D721Med (cell line): ENCODE data around the gene KCNAB2.
"Not testable (repeated sequence)": the region's sequence is repeated elsewhere in the genome, so short reads cannot be mapped to it uniquely, and the experiment has no call there.

Experiments
- DNase-seq: peaks from one replicate; pipeline ENCODE4 v3.0.0; 2011; ENCODE audit warnings: low spot score; ENCODE audit not compliant: insufficient read length
- FAIRE-seq: peaks from 2 replicates; lab custom pipeline; 2011; peaks lifted over from hg19 to GRCh38; lab: Jason Lieb, UNC
- TF ChIP-seq, protein P1 (sequence below): IDR thresholded peaks from 2 replicates; pipeline ENCODE4 v1.5.1; 2012; ENCODE audit warnings: mild to moderate bottlenecking, control low read depth; ENCODE audit not compliant: insufficient read depth; ENCODE audit errors: missing control alignments

Gene KCNAB2

DNA sequence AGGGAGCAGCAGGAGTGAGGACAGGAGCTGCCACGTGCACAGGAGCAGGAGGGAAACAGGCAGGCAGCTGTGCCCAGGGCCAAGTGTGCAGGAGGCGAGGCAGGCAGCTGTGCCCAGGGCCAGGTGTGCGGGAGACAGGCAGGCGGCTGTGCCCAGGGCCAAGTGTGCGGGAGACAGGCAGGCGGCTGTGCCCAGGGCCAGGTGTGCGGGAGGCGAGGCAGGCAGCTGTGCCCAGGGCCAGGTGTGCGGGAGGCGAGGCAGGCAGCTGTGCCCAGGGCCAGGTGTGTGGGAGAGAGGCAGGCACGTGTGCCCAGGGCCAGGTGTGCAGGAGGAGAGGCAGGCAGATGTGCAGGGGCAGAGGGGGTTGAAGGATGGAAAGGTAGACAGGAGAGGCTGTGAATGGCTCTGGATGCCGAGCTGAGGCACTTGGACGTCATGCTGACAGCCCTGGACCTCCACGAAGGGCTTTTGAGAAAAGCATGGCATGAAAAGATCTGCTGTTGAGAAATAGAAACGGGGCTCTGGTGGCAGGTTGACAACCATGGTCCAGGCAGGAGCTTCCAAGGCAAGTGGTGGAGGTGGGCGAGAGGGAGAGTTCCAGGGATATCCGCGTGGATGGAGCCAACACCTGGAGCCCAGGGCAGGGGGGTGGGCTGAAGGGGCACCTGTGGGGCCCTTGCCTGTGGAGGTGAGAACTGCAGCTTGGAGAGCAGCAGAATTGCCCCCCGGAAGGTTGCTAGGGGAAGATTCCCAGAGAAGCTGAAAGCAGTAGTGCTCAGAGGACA is 34.3 kb upstream of the KCNAB2 start:
- FAIRE-seq = no peak
- TF ChIP-seq, protein P1, sequence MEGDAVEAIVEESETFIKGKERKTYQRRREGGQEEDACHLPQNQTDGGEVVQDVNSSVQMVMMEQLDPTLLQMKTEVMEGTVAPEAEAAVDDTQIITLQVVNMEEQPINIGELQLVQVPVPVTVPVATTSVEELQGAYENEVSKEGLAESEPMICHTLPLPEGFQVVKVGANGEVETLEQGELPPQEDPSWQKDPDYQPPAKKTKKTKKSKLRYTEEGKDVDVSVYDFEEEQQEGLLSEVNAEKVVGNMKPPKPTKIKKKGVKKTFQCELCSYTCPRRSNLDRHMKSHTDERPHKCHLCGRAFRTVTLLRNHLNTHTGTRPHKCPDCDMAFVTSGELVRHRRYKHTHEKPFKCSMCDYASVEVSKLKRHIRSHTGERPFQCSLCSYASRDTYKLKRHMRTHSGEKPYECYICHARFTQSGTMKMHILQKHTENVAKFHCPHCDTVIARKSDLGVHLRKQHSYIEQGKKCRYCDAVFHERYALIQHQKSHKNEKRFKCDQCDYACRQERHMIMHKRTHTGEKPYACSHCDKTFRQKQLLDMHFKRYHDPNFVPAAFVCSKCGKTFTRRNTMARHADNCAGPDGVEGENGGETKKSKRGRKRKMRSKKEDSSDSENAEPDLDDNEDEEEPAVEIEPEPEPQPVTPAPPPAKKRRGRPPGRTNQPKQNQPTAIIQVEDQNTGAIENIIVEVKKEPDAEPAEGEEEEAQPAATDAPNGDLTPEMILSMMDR = no peak
- no peak for DNase-seq

DNA sequence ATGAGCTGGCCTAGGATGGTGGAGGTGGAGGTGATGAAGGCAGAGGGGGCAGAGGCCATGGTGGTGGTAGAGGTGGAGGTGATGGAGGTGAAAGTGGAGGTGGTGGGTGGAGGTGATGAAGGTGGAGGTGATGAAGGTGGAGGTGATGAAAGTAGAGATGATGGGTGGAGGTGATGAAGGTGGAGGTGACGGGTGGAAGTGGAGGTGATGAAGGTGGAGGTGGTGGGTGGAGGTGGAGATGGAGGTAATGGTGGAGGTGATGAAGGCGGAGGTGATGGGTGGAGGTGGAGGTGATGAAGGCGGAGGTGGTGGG is 33.8 kb upstream of the KCNAB2 start:
- DNase-seq (no peak), FAIRE-seq (no peak)
- TF ChIP-seq, protein P1 = no peak

DNA sequence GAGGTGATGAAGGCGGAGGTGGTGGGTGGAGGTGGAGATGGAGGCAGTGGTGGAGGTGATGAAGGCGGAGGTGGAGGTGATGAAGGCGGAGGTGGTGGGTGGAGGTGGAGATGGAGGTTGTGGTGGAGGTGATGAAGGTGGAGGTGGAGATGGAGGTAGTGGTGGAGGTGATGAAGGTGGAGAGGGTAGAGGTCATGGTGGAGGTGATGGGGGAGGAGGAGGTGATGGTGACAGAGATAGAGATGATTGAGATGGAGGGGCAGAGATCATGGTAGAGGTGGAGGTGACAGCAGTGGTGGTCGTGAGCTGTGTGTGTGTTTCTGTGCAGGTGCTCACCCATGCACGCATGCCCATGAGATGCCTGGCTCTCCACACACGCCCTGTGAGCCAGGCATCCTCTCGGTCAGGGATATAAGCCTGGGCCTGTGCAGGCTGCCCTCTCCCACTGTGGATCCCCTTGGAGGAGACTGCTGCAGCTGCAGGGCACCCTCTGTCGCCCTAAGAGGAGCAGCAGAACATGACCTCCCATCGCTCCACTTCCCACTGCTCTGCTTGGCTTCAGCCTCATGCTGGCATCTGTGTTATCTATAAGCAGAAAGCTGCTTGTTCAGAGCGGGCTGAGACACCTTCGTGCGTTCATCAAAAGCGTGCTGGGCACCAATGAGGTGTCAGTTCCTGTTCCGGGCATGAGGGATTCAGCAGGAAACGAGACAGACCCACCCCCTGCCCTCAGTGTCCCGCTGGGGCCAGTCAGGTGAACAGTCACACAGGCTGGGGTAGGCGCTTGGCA is 33.0 kb upstream of the KCNAB2 start:
- no peak for DNase-seq
- no peak for FAIRE-seq
- TF ChIP-seq, protein P1 = no peak

DNA sequence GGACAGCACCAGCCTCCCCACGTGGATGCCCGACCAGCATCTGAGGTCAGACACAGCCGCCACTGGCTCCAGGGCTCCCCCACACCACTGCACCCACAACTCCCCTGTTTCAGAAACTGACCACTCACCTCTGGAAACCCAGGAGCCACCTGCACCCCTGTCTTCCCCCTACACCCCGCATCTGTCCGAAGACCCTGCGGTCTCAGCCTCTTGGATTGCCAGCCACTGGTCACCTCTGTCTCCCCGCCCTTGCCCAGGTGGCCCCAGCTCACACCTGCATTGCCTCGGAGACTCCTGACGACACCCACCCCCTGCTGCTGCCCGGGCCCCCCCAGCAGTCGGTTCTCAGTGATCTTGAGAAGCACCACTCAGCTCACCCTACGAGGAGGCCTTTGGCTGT is 32.2 kb upstream of the KCNAB2 start:
- TF ChIP-seq, protein P1 = no peak
- FAIRE-seq = no peak
- no peak for DNase-seq

DNA sequence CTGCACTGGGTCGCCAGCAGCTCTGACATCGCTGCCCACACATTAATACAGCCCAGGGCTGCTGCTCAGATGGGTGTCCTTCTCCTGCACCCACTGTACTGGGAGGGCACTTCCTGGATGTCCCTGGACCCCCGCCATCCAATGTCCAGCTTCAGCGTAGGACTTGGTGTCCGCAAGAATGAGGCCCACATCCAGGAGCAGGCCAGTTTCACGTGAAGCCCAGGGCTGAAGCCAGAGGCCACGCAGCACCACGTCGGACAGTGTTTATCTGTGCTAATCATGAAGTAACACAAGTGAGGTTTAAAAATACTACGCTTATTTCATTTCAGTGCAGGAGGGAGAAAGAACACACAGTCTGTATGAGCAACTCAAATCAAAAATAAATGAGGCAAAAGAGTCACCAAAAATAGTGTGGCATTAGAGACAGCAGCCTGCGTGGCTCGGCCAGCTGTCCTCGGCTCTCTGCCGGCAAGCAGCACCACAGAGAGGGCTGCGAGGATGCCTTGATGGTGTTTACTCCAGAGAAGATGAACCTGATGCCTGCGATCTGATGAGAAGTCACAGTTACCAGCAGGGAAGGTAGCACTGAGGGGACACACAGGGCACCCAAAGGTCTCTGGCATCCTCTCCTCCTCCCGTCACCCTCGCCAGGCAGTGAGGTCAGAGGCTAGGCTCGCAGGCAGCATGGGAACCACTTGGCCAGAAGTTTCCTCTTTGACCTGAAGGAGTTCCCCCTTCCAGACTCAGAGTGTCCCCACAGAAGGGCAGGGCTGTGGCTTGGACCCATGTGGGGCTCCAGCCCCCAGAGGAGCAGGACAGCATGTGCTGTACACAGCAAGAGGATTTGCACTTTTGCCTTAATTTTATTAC is 31.3 kb upstream of the KCNAB2 start:
- TF ChIP-seq, protein P1 = no peak
- no peak for FAIRE-seq
- DNase-seq = no peak

DNA sequence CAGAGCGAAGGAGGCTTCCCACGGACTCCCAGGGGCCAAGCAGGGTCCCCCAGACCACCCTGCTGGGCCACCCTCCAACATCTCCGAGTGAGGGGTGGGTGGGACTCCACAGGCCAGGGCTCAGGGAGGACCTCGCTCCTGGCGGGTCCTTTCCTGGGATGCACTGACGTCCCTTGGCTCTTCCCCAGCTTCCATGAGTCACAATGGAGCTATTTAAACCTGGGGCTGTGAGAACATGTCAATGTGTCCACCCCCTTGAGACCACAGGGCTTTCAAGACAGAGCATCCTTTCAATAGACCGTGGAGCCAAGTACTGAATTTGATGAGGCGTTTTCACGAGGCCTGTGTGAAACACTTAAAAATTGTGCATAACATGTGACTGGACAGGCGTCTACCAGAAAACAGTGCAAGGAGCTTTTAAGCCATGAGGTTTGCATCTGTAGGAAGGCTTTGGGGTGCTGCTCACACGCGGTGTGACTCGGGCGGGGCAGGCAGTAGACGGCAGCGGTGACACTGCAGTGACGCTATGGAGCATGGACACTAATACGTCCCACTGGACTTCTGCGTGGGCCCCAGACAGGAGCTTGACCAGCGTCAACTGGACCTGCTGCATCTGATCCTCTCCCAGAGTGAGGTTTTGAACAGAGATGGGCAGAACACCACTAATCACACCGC is 29.4 kb upstream of the KCNAB2 start:
- FAIRE-seq (no peak), DNase-seq (no peak)
- TF ChIP-seq, protein P1 = no peak

DNA sequence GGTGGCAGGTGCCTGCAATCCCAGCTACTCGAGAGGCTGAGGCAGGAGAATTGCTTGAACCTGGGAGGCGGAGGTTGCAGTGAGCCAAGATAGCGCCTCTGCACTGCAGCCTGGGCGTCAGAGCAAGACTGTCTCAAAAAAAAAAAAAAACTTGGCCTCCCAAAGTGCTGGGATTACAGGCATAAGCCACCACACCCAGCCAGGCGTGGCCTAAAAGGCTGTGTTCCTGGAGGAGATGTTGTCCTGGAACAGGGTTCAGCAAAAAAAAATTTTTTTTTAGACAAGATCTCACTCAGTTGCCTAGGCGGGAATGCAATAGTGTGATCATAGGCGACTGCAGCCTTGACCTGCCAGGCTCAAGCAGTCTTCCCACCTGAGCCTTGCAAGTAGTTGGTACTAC is 28.0 kb upstream of the KCNAB2 start:
- FAIRE-seq, DNase-seq: not testable (repeated sequence)
